GM12864 (cell line): ENCODE measurements around the gene IL10.

Experiments used
- DNase-seq: peaks from one replicate; pipeline ENCODE4 v3.0.0-alpha.2; 2011; ENCODE audit warnings: low read depth
- H3K4me3 ChIP-seq: 2 replicates; pipeline ENCODE4 v1.5.1; 2011; ENCODE audit warnings: mild to moderate bottlenecking, low read depth, low read length, control low read depth
- TF ChIP-seq, protein P1 (sequence below): IDR thresholded peaks from 2 replicates; pipeline ENCODE4 v1.5.1; 2011; ENCODE audit warnings: low read depth, mild to moderate bottlenecking, moderate library complexity, low read length, control low read depth, inconsistent platforms; ENCODE audit errors: missing control alignments

IL10 gene

DNA sequence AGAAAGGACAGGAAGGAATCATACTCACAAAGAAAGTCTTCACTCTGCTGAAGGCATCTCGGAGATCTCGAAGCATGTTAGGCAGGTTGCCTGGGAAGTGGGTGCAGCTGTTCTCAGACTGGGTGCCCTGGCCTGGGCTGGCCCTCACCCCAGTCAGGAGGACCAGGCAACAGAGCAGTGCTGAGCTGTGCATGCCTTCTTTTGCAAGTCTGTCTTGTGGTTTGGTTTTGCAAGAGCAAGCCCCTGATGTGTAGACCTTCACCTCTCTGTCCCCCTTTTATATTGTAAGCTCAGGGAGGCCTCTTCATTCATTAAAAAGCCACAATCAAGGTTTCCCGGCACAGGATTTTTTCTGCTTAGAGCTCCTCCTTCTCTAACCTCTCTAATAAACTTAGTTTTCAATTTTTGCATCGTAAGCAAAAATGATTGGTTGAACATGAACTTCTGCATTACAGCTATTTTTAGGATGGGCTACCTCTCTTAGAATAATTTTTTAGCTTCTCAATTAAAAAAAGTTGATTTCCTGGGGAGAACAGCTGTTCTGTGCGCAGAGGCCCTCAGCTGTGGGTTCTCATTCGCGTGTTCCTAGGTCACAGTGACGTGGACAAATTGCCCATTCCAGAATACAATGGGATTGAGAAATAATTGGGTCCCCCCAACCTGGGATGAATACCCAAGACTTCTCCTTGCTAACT, at the start of gene IL10:
TSS of gene IL10 (minus strand) at position 252 of the 695 bp plus-strand sequence. CDS start at position 193, 59 bp downstream.
- no peak for DNase-seq
- peak within 1 kb of the TSS; percentile 69 for H3K4me3 ChIP-seq
- TF ChIP-seq, protein P1, sequence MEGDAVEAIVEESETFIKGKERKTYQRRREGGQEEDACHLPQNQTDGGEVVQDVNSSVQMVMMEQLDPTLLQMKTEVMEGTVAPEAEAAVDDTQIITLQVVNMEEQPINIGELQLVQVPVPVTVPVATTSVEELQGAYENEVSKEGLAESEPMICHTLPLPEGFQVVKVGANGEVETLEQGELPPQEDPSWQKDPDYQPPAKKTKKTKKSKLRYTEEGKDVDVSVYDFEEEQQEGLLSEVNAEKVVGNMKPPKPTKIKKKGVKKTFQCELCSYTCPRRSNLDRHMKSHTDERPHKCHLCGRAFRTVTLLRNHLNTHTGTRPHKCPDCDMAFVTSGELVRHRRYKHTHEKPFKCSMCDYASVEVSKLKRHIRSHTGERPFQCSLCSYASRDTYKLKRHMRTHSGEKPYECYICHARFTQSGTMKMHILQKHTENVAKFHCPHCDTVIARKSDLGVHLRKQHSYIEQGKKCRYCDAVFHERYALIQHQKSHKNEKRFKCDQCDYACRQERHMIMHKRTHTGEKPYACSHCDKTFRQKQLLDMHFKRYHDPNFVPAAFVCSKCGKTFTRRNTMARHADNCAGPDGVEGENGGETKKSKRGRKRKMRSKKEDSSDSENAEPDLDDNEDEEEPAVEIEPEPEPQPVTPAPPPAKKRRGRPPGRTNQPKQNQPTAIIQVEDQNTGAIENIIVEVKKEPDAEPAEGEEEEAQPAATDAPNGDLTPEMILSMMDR = no peak

DNA sequence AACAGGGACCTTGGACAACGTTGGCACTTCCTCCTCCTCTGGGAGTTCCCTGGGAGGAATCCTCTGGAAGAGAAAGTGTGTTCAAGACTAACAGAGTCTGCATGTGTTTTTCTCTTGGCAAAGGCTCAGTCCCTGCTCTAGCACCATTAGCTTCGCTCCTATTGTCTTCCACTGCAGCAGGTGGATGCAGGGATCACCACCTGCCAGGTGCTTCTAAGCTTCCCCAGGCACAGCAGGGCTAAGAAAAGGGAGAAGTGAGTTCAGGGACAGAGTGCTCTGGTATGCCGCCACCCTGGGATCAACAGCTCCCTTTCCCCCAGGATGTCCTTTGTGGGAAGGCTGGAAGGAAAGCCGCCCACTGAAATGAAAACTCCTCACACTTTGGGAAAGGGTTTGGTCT, 49.2 kb upstream of the IL10 start:
- no peak overlapping the region for H3K4me3 ChIP-seq
- TF ChIP-seq, protein P1 = no peak
- no peak for DNase-seq

DNA sequence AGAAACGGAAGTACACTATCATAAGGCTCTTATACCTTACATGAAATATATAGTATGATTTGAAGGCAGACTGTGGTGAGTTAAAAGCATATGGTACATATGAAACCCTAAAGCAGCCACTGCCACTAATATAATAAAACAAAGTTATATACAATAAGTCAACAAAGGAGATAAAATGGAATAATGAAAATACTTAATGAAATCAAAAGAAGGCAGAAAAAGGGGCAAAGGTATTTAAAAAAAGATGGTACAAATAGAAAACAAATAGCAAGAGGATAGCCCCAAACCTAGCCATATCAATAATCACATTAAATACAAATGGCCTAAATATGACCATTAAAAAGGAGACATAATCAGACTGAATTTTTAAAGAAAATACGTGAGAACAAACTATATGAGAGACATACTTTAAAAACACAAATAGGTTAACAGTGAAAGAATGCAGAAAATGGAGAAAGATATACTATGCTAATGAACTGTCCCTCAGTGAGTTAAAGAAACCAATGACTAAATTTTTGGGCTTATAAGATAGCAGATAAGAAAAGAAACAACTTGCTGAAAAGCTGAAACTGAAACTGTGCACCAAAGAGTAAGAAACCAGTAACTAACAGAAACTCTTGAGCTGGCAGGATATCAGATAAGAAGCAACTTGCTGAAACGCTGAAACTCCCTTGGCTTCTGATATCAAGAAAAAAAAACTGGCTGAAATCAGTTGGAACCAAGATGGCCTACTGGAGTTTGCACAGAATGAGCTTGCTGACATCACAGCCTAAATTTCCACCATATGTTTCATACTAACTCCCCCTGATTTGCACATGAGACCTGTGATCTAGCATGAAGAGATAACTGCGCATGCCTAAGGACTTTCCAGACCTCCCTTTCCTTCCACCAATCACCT, 44.3 kb upstream of the IL10 start:
- DNase-seq = peak; percentile 74
- TF ChIP-seq, protein P1 = no peak
- no peak overlapping the region for H3K4me3 ChIP-seq

DNA sequence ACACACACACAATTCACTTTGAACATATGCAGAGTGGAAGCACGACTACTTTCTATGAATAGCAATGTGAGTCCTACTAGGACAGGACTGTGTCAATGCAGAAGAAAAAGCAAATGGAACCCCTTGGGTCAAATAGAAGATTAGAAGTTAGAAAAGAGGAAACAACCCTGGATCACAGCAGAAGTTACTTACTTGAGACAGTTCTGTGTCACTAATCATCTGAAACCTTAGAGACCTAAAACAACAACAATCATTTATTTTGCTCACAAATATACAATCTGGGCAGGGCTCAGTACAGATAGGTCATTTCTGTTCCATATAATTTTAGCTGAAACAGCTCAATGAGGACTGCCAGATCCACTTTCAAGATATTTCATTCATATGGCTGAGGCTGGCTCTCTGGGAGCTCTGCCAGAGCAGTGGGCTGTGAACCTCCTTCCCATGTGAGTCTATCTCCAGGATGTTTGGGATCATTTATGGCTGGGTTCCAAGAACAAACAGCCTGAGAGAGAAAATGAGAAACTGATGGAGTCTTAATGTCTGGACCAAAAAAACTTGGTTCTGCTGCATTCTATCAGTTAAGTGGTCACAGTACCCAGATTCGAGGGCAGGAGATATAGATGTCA, 42.5 kb upstream of the IL10 start:
- DNase-seq = no peak
- TF ChIP-seq, protein P1 = no peak
- no peak overlapping the region for H3K4me3 ChIP-seq

DNA sequence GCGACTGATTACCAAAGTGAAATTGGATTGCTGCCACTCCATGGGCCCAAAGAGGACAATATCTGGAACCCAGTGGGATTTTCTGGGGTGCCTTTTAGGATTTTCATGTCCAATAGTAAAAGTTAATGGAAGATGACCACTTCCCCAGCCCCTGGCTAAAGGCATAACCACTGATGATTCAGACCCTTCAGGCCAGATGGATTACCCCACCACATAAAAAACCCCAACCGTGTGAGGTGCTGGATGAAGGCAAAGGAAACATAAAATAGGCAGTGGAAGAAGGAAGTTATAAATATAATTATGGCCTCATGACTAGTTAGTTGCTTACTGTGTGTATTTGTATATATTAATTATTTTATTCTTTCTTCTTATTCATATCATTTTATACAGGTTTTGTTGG, 40.2 kb upstream of the IL10 start:
- H3K4me3 ChIP-seq = no peak overlapping the region
- no peak for DNase-seq
- TF ChIP-seq, protein P1 = no peak

DNA sequence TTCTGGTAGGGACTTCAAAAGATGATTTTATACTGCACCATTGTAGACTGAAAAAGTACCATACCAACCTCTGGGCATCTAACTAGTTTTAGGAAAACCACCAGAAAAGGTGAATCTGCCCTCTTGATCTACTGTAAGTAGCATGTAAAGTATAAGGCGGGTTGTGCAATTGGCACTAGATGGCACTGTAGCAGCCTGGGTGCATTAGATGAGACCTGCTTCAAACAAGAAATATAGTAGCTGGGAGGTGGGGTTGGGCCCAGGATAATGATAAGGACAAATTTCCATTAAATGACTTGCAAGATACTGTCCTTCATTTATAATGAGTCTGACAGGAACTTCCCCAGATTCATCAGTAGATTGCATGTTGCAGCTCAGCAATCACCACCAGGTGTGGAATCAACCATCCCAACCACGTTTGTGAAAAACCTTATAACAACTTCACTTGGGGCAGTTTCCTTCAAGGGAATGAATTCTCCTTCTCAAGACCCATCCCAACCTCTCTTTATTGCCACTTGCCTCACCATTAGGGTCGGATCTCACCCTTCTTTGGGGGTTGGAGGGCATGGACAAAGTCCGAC, 37.3 kb upstream of the IL10 start:
- no peak for DNase-seq
- H3K4me3 ChIP-seq = no peak overlapping the region
- TF ChIP-seq, protein P1 = peak; percentile 49
